Measurements from ENCODE around the gene FAM43B.
A peak's percentile ranks its signal among the peaks of the same experiment; 100 is the strongest.

Gene FAM43B

GRCh38 chr1:20552728-20553445 is 514 bp downstream of the FAM43B start:
- DNase-seq: no peak

GRCh38 chr1:20555025-20555757 is 2.8 kb downstream of the FAM43B start:
- DNase-seq: no peak

- DNase-seq: no peak
These were observed 3.4 kb downstream of the FAM43B start for GRCh38 chr1:20555758-20556120.

- DNase-seq: peak; percentile 9
These were observed 5.8 kb downstream of the FAM43B start for GRCh38 chr1:20558191-20558590.

GRCh38 chr1:20560966-20561365 is 8.6 kb downstream of the FAM43B start:
- no peak for DNase-seq

GRCh38 chr1:20565234-20565633 is 12.9 kb downstream of the FAM43B start:
- DNase-seq: no peak

- DNase-seq: no peak
These were observed 17.2 kb downstream of the FAM43B start for GRCh38 chr1:20569523-20570098.

- no peak for DNase-seq
These were observed 19.1 kb downstream of the FAM43B start for GRCh38 chr1:20571427-20571826.

- DNase-seq: no peak
These were observed 21.6 kb downstream of the FAM43B start for GRCh38 chr1:20573987-20574386.

GRCh38 chr1:20574686-20575540 is 22.5 kb downstream of the FAM43B start:
- DNase-seq: peak; percentile 94

- no peak for DNase-seq
These were observed 23.4 kb downstream of the FAM43B start for GRCh38 chr1:20575541-20576336.

- DNase-seq: no peak
These were observed 25.7 kb downstream of the FAM43B start for GRCh38 chr1:20578062-20578461.

- no peak for DNase-seq
These were observed 26.5 kb downstream of the FAM43B start for GRCh38 chr1:20578721-20579395.

GRCh38 chr1:20584890-20585289 is 32.5 kb downstream of the FAM43B start:
- DNase-seq: peak; percentile 32

- no peak for DNase-seq
These were observed 34.7 kb downstream of the FAM43B start for GRCh38 chr1:20586953-20587660.

- peak; percentile 85 for DNase-seq
These were observed 35.3 kb downstream of the FAM43B start for GRCh38 chr1:20587661-20588053.

- DNase-seq: peak; percentile 29
These were observed 36.4 kb downstream of the FAM43B start, which contains the start of gene CDA for GRCh38 chr1:20588634-20589225. CDA (plus strand) TSS chr1:20589097; CDS start chr1:20589130, 33 bp downstream.

GRCh38 chr1:20589331-20590278 is 37.2 kb downstream of the FAM43B start:
- DNase-seq: peak; percentile 81

- peak; percentile 87 for DNase-seq
These were observed 38.0 kb downstream of the FAM43B start for GRCh38 chr1:20590306-20590777.
